Thyroid gland (tissue), 4 donors: ENCODE results near the gene DAP3. TPM values are rescaled to one million over a fixed set of nuclear protein-coding genes. Genes with fewer than 3 reads are reported as not detected.
"Not testable (repeated sequence)": the region's sequence is repeated elsewhere in the genome, so short reads cannot be mapped to it uniquely, and the experiment has no call there.

Experiments used
- DNase-seq, 2 donors: peaks; one replicate each; pipeline ENCODE4 v3.0.0-alpha.2; 2019
- H3K27ac ChIP-seq, 3 donors: fragments of 200-600 bp; sonication (generic); 1 replicate in 2 of 3; 2 replicates in 1 of 3; pipeline ENCODE4 v1.5.1; 2016 to 2019; ENCODE audit warnings: mild to moderate bottlenecking in 1 of 3, moderate library complexity in 1 of 3
- H3K27me3 ChIP-seq: fragments of 200-600 bp; sonication (generic); one replicate; pipeline ENCODE4 v1.5.1; 2019
- H3K36me3 ChIP-seq, 2 donors: fragments of 200-600 bp; sonication (generic); one replicate each; pipeline ENCODE4 v1.5.1; 2016 to 2019
- H3K4me1 ChIP-seq, 2 donors: fragments of 200-600 bp; sonication (generic); one replicate each; pipeline ENCODE4 v1.5.1; 2017 to 2019
- H3K4me3 ChIP-seq, 3 donors: fragments of 200-600 bp; sonication (generic); replicated peaks in 1 of 3; 1 replicate in 2 of 3; 2 replicates in 1 of 3; pipeline ENCODE4 v1.5.1; 2016; ENCODE audit warnings: mild to moderate bottlenecking in 1 of 3
- H3K9me3 ChIP-seq: fragments of 200-600 bp; sonication (generic); one replicate; pipeline ENCODE4 v1.5.1; 2017
- POLR2A ChIP-seq, 2 donors: fragments of 450-650 bp; IDR thresholded peaks; one replicate each; pipeline ENCODE4 v1.6.1; 2017; ENCODE audit warnings: antibody characterized with exemption in 2 of 2, mild to moderate bottlenecking in 2 of 2, moderate library complexity in 1 of 2
- WGBS, 2 donors: methylation state at CpG; one replicate each; pipeline ENCODE4 v1.1.5; 2017; 5-methylcytosine and 5-hydroxymethylcytosine counted together
- intact Hi-C: fragments of 100-400 bp; cut with DNase I; formaldehyde crosslinking; loops from one replicate; pipeline ENCODE4 v1.15.1; 2023
- total RNA-seq, 4 donors: library from RNA; depleted of rRNA; stranded (reverse); fragments of >200 nt; gene quantifications; one replicate each; pipeline ENCODE4 v1.2.3, GENCODE V29; 2016
- TF ChIP-seq, protein P1 (sequence below), 6 experiments: fragments of 200-600 bp in 3 of 6; fragments of 450-650 bp in 3 of 6; sonication (generic) in 3 of 6; IDR thresholded peaks; one replicate each; pipeline ENCODE4 v1.5.1; 2016 to 2019; ENCODE audit warnings: antibody characterized with exemption in 6 of 6, mild to moderate bottlenecking in 2 of 6, inconsistent platforms in 1 of 6, moderate library complexity in 1 of 6

DAP3 gene
- total RNA-seq, 4 donors from 2014 or later, result 70.8 to 141 (median 106) TPM

GRCh38 chr1:155651861-155652661 lies 36.8 kb upstream of the DAP3 start:
- no peaks in the 10 kb centered on the region for H3K4me1 ChIP-seq
- no peak for TF ChIP-seq POLR2A (IDR thresholded peaks at IDR 0.05)
- TF ChIP-seq, protein P1, sequence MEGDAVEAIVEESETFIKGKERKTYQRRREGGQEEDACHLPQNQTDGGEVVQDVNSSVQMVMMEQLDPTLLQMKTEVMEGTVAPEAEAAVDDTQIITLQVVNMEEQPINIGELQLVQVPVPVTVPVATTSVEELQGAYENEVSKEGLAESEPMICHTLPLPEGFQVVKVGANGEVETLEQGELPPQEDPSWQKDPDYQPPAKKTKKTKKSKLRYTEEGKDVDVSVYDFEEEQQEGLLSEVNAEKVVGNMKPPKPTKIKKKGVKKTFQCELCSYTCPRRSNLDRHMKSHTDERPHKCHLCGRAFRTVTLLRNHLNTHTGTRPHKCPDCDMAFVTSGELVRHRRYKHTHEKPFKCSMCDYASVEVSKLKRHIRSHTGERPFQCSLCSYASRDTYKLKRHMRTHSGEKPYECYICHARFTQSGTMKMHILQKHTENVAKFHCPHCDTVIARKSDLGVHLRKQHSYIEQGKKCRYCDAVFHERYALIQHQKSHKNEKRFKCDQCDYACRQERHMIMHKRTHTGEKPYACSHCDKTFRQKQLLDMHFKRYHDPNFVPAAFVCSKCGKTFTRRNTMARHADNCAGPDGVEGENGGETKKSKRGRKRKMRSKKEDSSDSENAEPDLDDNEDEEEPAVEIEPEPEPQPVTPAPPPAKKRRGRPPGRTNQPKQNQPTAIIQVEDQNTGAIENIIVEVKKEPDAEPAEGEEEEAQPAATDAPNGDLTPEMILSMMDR (IDR thresholded peaks at IDR 0.05), result no peak
- no peak for DNase-seq
- H3K4me3 ChIP-seq, result no peak overlapping the region
- no peak overlapping the region for H3K27ac ChIP-seq
- H3K36me3 ChIP-seq, result no peaks in the 10 kb centered on the region
- intact Hi-C loops, result no loop called here
- WGBS, 2 donors, result 74 to 82% methylated on average over 3 of the region's 3 CpGs
- no peaks in the 10 kb centered on the region for H3K9me3 ChIP-seq
- no peaks in the 10 kb centered on the region for H3K27me3 ChIP-seq

DNA sequence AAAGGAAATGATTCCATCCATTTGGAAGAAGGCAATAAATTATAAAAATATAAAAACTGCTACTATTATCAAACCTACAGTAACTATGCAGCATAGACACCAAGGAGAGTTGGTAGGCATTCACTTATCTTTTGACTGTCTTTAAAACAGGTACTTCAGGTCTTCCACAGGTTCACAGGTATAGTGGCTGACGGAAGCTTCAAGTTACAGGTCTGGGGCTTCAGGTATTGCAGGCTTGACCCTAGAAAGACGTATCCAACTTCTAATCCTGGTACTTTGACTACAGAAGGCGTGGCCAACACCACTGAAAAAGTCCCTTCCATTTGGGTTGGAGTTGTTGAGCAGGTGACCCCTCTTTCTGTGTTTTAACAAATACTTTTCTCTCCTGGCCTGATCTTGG lies 35.9 kb upstream of the DAP3 start:
- WGBS, 2 donors, result 74 to 91% methylated on average over 3 of the region's 3 CpGs
- intact Hi-C loops, result no loop called here
- Histone ChIP-seq H3K4me1 (no peaks in the 10 kb centered on the region), H3K36me3 (no peaks in the 10 kb centered on the region), H3K9me3 (no peaks in the 10 kb centered on the region), H3K27me3 (no peaks in the 10 kb centered on the region), H3K4me3 (no peak overlapping the region), H3K27ac (no peak overlapping the region)
- TF ChIP-seq, protein P1 (IDR thresholded peaks at IDR 0.05), result no peak
- TF ChIP-seq POLR2A (IDR thresholded peaks at IDR 0.05), result no peak
- no peak for DNase-seq

- 41 to 47% methylated on average over 2 of the region's 2 CpGs for WGBS, 2 donors
- peaks cover 27 to 36% of the 10 kb centered on the region in 2 donors for H3K36me3 ChIP-seq
- intact Hi-C loops, result no loop called here
- TF ChIP-seq POLR2A (IDR thresholded peaks at IDR 0.05), result no peak
- TF ChIP-seq, protein P1 (IDR thresholded peaks at IDR 0.05), result no peak
- H3K4me3 ChIP-seq, result no peak overlapping the region
- peak in 1 of 2 donors; percentile 3 for DNase-seq
- no peaks in the 10 kb centered on the region for H3K9me3 ChIP-seq
- H3K4me1 ChIP-seq, result no peaks in the 10 kb centered on the region
- H3K27me3 ChIP-seq, result no peaks in the 10 kb centered on the region
- H3K27ac ChIP-seq, result no peak overlapping the region
Observed at GRCh38 chr1:155657463-155657862, 31.4 kb upstream of the DAP3 start.

GRCh38 chr1:155661239-155661638 lies 27.7 kb upstream of the DAP3 start:
- WGBS, 2 donors, result 89 to 95% methylated on average over 3 to 4 of the region's 4 CpGs
- intact Hi-C loops, H3K9me3 ChIP-seq, H3K4me1 ChIP-seq, DNase-seq, H3K4me3 ChIP-seq, H3K27me3 ChIP-seq, H3K27ac ChIP-seq: not testable (repeated sequence)
- H3K36me3 ChIP-seq, result peaks cover 53 to 61% of the 10 kb centered on the region in 2 donors

DNA sequence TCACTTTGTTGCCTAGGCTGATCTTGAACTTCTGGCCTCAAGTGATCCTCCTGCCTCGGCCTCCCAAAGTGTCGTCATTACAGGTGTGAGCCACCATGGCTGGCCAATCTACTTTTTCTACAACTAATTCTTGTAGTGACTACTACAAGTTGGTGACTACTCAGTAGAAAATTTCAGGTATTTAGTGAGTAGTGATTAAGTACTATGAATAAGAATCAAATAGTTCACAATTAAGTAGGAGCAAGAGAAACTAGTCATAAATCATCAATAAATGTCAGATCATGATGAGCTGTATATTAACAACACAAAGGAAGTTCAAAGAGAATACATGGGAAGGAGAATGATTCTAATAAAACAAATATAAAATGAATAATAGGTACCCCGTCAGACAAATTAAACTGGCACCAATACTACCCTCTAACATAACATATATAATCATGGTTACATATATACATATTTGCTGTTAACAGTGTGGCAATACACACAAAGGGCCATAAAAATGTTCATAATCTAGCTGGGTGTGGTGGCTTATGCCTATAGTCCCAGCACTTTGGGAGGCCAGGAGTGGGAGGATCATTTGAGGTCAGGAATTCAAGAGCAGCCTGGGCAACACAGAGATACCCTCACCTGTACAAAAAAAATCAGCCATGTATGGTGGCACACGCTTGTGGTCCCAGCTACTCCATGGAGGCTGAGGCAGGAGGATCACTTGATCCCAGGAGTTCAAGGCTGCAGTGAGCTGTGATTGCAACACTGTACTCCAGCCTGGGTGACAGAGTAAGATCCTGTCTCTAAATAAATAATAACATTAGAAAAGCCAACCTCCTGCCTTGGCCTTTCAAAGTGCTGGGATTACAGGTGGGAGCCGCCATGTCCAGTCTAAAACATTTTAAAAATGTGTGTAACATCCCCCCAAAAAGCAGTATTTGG lies 19.4 kb upstream of the DAP3 start:
- H3K27me3 ChIP-seq, result no peaks in the 10 kb centered on the region

More for the DNA sequence above, 19.4 kb upstream of the DAP3 start:
- Histone ChIP-seq H3K9me3 (no peaks in the 10 kb centered on the region), H3K4me1 (no peaks in the 10 kb centered on the region), H3K4me3 (no peak overlapping the region), H3K36me3 (peaks cover 80 to 88% of the 10 kb centered on the region in 2 donors), H3K27ac (no peak overlapping the region)
- DNase-seq, result no peak
- no peak for TF ChIP-seq POLR2A (IDR thresholded peaks at IDR 0.05)
- TF ChIP-seq, protein P1 (IDR thresholded peaks at IDR 0.05), result no peak
- intact Hi-C loops, result no loop called here
- WGBS, 2 donors, result 96 to 100% methylated on average over 5 of the region's 5 CpGs
